HepG2 (cell line): ENCODE data around the gene TMEM116. TPM values are rescaled to one million over a fixed set of nuclear protein-coding genes. Genes with fewer than 3 reads are reported as not detected.

Experiments used
- CC2D1A ChIP-seq: sonication (generic); formaldehyde crosslinking; IDR thresholded peaks from 2 replicates; pipeline ENCODE4 v1.8.1; 2023; ENCODE audit warnings: mild to moderate bottlenecking, missing genetic modification reagents
- CCDC6 ChIP-seq: sonication (generic); formaldehyde crosslinking; IDR thresholded peaks from 2 replicates; pipeline ENCODE4 v1.8.1; 2022; ENCODE audit warnings: mild to moderate bottlenecking, missing genetic modification reagents, moderate library complexity
- ELF4 ChIP-seq: sonication (generic); formaldehyde crosslinking; IDR thresholded peaks from 2 replicates; pipeline ENCODE4 v1.5.0; 2020; ENCODE audit warnings: missing genetic modification reagents, mild to moderate bottlenecking, moderate library complexity, borderline replicate concordance
- HOXA3 ChIP-seq: sonication (generic); formaldehyde crosslinking; IDR thresholded peaks from 2 replicates; pipeline ENCODE4 v1.5.0; 2020; ENCODE audit warnings: missing genetic modification reagents
- ISX ChIP-seq: sonication (generic); formaldehyde crosslinking; conservative IDR thresholded peaks from 2 replicates; pipeline ENCODE4 v1.5.0; 2020; ENCODE audit warnings: missing genetic modification reagents
- KLF12 ChIP-seq: sonication (generic); formaldehyde crosslinking; IDR thresholded peaks from 2 replicates; pipeline ENCODE4 v1.4.0; 2020; ENCODE audit warnings: missing genetic modification reagents, borderline replicate concordance
- KMT2B ChIP-seq: IDR thresholded peaks from 2 replicates; pipeline ENCODE4 v1.6.1; 2016; ENCODE audit warnings: missing genetic modification reagents, missing compliant biosample characterization
- PBX2 ChIP-seq: IDR thresholded peaks from 2 replicates; pipeline ENCODE4 v1.6.1; 2016; ENCODE audit warnings: control low read depth
- RELA ChIP-seq: sonication (generic); formaldehyde crosslinking; IDR thresholded peaks from 2 replicates; pipeline ENCODE4 v1.4.0; 2020; ENCODE audit warnings: missing genetic modification reagents
- SAFB2 ChIP-seq: sonication (generic); formaldehyde crosslinking; IDR thresholded peaks from 2 replicates; pipeline ENCODE4 v1.5.1; 2020; ENCODE audit warnings: missing genetic modification reagents, low read depth, mild to moderate bottlenecking, borderline replicate concordance
- SMC3 ChIP-seq: IDR thresholded peaks from 2 replicates; pipeline ENCODE4 v1.6.1; 2011; ENCODE audit warnings: low read length, improper control_type of control experiment
- ZNF20 ChIP-seq: sonication (generic); formaldehyde crosslinking; IDR thresholded peaks from 2 replicates; pipeline ENCODE4 v1.4.0; 2020; ENCODE audit warnings: mild to moderate bottlenecking, moderate library complexity, missing genetic modification reagents
- ZNF33A ChIP-seq: sonication (generic); formaldehyde crosslinking; IDR thresholded peaks from 2 replicates; pipeline ENCODE4 v1.5.1; 2020; ENCODE audit warnings: missing genetic modification reagents, mild to moderate bottlenecking, moderate library complexity, borderline replicate concordance
- ZNF34 ChIP-seq: sonication (generic); formaldehyde crosslinking; IDR thresholded peaks from 2 replicates; pipeline ENCODE4 v1.4.0; 2020; ENCODE audit warnings: mild to moderate bottlenecking, missing genetic modification reagents, borderline replicate concordance
- ZNF343 ChIP-seq: sonication (generic); formaldehyde crosslinking; IDR thresholded peaks from 2 replicates; pipeline ENCODE4 v1.4.0; 2020; ENCODE audit warnings: mild to moderate bottlenecking, missing genetic modification reagents
- ZNF747 ChIP-seq: sonication (generic); formaldehyde crosslinking; IDR thresholded peaks from 2 replicates; pipeline ENCODE4 v1.8.1; 2023; ENCODE audit warnings: missing genetic modification reagents, mild to moderate bottlenecking, borderline replicate concordance
- polyA plus RNA-seq, 8 experiments: library from polyadenylated mRNA; depleted of rRNA in 3 of 8; stranded (reverse) in 7 of 8; unstranded in 1 of 8; fragments of >200 nt; fragmentation: Illumina TruSeq in 4 of 8; extraction: Trizol in 4 of 8; gene quantifications; 2 replicates each; pipeline versions ENCODE4 v1.2.1 to v1.2.3, GENCODE V29; 2011 to 2016; ENCODE audit warnings: low read depth in 4 of 8, missing spikeins in 1 of 8, mixed read lengths in 1 of 8; ENCODE audit not compliant: insufficient read depth in 1 of 8
- total RNA-seq, 5 experiments: library from RNA; depleted of rRNA; stranded (reverse); fragments of >200 nt; fragmentation: Illumina TruSeq; extraction: Trizol; gene quantifications; 2 replicates each; pipeline ENCODE4 v1.2.3, GENCODE V29; 2016; ENCODE audit warnings: low read depth in 1 of 5
- TF ChIP-seq, protein P1 (sequence below): sonication (generic); formaldehyde crosslinking; IDR thresholded peaks from 2 replicates; pipeline ENCODE4 v1.5.0; 2020; ENCODE audit warnings: missing genetic modification reagents, mild to moderate bottlenecking, borderline replicate concordance
- TF ChIP-seq, protein P2 (sequence below): sonication (generic); formaldehyde crosslinking; IDR thresholded peaks from 2 replicates; pipeline ENCODE4 v1.5.0; 2020; ENCODE audit warnings: missing genetic modification reagents, mild to moderate bottlenecking, borderline replicate concordance
- TF ChIP-seq, protein P3 (sequence below): sonication (generic); formaldehyde crosslinking; IDR thresholded peaks from 2 replicates; pipeline ENCODE4 v1.5.1; 2020; ENCODE audit warnings: mild to moderate bottlenecking, missing genetic modification reagents, moderate library complexity
- TF ChIP-seq, protein P4 (sequence below): sonication (generic); formaldehyde crosslinking; IDR thresholded peaks from 2 replicates; pipeline ENCODE4 v1.9.0; 2021; ENCODE audit warnings: missing genetic modification reagents, borderline replicate concordance

Gene TMEM116
- total and polyA plus RNA-seq, 2 of the 13 experiments (the other 11 are each of a cell fraction or from before 2014, with no cell fraction given) = 14.0 to 17.8 TPM

- TF ChIP-seq HOXA3 (CRISPR knock-in tag) (peak; percentile 75), CCDC6 (peak; percentile 56; the same call in 1 of the 2 replicates), PBX2 (CRISPR knock-in tag) (no peak), KLF12 (CRISPR knock-in tag) (peak; percentile 62), CC2D1A (CRISPR knock-in tag) (peak; percentile 95; the same call in 1 of the 2 replicates), ISX (CRISPR knock-in tag) (peak; percentile 78; the same call in 1 of the 2 replicates), SMC3 (no peak), ZNF747 (CRISPR knock-in tag) (no peak; the same call in 1 of the 2 replicates), KMT2B (CRISPR knock-in tag) (peak; percentile 72; the same call in 1 of the 2 replicates), ZNF343 (CRISPR knock-in tag) (0 out of 2 replicates have a peak, but pooled peaks have one; percentile 25), SAFB2 (peak; percentile 92), ZNF33A (CRISPR knock-in tag) (no peak), ELF4 (no peak), RELA (CRISPR knock-in tag) (no peak), ZNF20 (CRISPR knock-in tag) (no peak; the same call in 1 of the 2 replicates), ZNF34 (peak; percentile 41; the same call in 1 of the 2 replicates)
- TF ChIP-seq, protein P1, sequence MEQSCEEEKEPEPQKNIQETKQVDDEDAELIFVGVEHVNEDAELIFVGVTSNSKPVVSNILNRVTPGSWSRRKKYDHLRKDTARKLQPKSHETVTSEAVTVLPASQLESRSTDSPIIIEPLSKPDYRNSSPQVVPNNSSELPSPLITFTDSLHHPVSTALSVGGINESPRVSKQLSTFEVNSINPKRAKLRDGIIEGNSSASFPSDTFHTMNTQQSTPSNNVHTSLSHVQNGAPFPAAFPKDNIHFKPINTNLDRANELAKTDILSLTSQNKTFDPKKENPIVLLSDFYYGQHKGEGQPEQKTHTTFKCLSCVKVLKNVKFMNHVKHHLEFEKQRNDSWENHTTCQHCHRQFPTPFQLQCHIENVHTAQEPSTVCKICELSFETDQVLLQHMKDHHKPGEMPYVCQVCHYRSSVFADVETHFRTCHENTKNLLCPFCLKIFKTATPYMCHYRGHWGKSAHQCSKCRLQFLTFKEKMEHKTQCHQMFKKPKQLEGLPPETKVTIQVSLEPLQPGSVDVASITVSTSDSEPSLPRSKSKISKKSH = peak; percentile 37
- TF ChIP-seq, protein P2, sequence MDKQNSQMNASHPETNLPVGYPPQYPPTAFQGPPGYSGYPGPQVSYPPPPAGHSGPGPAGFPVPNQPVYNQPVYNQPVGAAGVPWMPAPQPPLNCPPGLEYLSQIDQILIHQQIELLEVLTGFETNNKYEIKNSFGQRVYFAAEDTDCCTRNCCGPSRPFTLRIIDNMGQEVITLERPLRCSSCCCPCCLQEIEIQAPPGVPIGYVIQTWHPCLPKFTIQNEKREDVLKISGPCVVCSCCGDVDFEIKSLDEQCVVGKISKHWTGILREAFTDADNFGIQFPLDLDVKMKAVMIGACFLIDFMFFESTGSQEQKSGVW (CRISPR knock-in tag) = no peak
- TF ChIP-seq, protein P3, sequence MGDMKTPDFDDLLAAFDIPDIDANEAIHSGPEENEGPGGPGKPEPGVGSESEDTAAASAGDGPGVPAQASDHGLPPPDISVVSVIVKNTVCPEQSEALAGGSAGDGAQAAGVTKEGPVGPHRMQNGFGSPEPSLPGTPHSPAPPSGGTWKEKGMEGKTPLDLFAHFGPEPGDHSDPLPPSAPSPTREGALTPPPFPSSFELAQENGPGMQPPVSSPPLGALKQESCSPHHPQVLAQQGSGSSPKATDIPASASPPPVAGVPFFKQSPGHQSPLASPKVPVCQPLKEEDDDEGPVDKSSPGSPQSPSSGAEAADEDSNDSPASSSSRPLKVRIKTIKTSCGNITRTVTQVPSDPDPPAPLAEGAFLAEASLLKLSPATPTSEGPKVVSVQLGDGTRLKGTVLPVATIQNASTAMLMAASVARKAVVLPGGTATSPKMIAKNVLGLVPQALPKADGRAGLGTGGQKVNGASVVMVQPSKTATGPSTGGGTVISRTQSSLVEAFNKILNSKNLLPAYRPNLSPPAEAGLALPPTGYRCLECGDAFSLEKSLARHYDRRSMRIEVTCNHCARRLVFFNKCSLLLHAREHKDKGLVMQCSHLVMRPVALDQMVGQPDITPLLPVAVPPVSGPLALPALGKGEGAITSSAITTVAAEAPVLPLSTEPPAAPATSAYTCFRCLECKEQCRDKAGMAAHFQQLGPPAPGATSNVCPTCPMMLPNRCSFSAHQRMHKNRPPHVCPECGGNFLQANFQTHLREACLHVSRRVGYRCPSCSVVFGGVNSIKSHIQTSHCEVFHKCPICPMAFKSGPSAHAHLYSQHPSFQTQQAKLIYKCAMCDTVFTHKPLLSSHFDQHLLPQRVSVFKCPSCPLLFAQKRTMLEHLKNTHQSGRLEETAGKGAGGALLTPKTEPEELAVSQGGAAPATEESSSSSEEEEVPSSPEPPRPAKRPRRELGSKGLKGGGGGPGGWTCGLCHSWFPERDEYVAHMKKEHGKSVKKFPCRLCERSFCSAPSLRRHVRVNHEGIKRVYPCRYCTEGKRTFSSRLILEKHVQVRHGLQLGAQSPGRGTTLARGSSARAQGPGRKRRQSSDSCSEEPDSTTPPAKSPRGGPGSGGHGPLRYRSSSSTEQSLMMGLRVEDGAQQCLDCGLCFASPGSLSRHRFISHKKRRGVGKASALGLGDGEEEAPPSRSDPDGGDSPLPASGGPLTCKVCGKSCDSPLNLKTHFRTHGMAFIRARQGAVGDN = peak; percentile 95
- TF ChIP-seq, protein P4, sequence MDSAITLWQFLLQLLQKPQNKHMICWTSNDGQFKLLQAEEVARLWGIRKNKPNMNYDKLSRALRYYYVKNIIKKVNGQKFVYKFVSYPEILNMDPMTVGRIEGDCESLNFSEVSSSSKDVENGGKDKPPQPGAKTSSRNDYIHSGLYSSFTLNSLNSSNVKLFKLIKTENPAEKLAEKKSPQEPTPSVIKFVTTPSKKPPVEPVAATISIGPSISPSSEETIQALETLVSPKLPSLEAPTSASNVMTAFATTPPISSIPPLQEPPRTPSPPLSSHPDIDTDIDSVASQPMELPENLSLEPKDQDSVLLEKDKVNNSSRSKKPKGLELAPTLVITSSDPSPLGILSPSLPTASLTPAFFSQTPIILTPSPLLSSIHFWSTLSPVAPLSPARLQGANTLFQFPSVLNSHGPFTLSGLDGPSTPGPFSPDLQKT = peak; percentile 61; the same call in 1 of the 2 replicates
These were observed at the start of gene TMEM116, which contains the start of gene ERP29 (continued) for GRCh38 chr12:112012775-112013600.
